ENCODE data around the gene TEK.

Gene TEK

DNA sequence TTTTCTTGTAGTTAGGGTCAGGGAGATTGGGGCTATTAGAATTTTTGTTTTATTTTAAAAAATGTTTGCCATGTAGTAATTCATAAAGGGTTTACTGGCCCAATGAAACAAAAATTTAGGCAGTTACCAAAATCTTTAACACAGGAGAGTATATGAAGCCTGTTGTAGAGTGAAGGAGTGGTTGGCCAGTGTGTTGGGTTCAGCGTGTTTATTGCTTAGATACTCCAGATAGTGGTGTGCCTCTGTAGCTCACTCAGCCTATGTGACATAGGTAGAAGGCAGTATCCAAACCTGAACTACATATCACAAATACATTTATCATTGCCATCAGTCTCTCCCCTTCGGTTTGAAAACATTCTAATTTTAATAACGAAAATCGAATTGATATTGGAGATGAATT is 1.2 kb downstream of the TEK start:
- TF ChIP-seq YY1 (IDR thresholded peaks at IDR 0.05; ENCODE audit: low read depth) = no peak
- no peak for TF ChIP-seq TCF12 (IDR thresholded peaks at IDR 0.05; ENCODE audit: low read depth)
- TF ChIP-seq, protein P1, sequence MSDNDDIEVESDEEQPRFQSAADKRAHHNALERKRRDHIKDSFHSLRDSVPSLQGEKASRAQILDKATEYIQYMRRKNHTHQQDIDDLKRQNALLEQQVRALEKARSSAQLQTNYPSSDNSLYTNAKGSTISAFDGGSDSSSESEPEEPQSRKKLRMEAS (IDR thresholded peaks at IDR 0.05) = no peak
- no peak for TF ChIP-seq ZBTB7A (IDR thresholded peaks at IDR 0.05; ENCODE audit: low read depth)
- no peak for TF ChIP-seq CEBPB (IDR thresholded peaks at IDR 0.05)
- TF ChIP-seq TAF1 (IDR thresholded peaks at IDR 0.05; ENCODE audit: low read depth) = no peak
- TF ChIP-seq TEAD4 (IDR thresholded peaks at IDR 0.05) = no peak
- no peak for TF ChIP-seq CREB1 (IDR thresholded peaks at IDR 0.05; ENCODE audit: low read depth)
- no peak for TF ChIP-seq EP300 (IDR thresholded peaks at IDR 0.05; ENCODE audit: borderline replicate concordance)
- no peak for TF ChIP-seq NFIC (IDR thresholded peaks at IDR 0.05)
- TF ChIP-seq RAD21 (IDR thresholded peaks at IDR 0.05; ENCODE audit: low read depth) = no peak
- no peak for TF ChIP-seq FOXM1 (IDR thresholded peaks at IDR 0.05; ENCODE audit: borderline replicate concordance, low read depth)
- no peak for TF ChIP-seq EGR1 (IDR thresholded peaks at IDR 0.05)

DNA sequence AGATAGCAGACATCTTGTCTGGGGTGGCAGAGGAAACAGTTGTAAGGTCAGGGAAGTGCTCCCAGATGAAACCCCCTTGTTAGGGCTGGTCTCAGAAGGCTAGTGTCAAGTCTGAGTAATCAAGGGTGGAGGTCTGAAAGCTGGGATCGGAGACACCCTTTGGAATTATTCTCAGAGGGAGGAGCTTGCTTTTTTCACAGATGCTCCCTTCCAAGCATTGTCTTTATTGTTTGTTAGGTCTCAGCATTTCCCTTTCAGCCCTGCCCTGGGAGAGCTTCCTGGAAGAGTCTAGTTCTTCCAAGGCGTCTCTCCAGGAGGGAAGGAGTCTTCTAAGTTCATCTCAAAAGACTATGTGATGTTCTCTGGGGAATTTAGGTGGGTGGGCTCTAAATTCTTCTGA is 3.2 kb downstream of the TEK start:
- TF ChIP-seq TCF12 (IDR thresholded peaks at IDR 0.05; ENCODE audit: low read depth) (no peak), EGR1 (IDR thresholded peaks at IDR 0.05) (no peak), YY1 (IDR thresholded peaks at IDR 0.05; ENCODE audit: low read depth) (no peak), CEBPB (IDR thresholded peaks at IDR 0.05) (no peak), RAD21 (IDR thresholded peaks at IDR 0.05; ENCODE audit: low read depth) (no peak), TAF1 (IDR thresholded peaks at IDR 0.05; ENCODE audit: low read depth) (no peak), CREB1 (IDR thresholded peaks at IDR 0.05; ENCODE audit: low read depth) (no peak), FOXM1 (IDR thresholded peaks at IDR 0.05; ENCODE audit: borderline replicate concordance, low read depth) (no peak)
- TF ChIP-seq, protein P1 (IDR thresholded peaks at IDR 0.05) = no peak

DNA sequence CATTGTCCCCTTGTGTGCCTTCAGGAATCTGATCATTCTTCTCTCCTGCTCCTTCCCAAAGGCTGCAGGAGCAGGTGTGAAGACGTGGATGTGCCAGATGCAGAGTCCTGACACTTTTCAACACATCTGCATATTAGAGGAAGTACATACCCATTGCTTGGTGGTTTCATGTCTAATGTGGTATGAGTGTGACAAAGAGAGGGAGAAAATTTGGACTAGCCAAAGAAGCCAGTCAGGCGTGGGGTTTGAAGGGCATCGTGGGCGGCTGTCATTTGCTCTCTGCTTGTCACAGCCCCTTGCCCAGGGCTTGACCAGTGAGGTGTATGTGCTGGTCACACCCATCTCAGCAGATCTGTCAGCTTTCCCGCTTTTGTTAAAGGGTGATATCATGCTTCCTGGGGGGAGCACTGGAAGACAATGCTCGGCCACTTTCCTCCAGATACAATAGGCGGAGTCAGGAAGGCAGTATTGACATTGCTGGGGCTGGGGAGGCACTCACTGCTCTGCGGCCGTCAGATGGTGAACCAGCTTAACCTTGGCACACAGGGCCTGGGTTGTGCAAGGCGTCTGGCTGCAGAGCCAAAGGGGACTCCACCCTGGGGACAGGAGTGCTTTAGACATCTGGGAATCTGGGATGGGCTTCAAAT is 8.6 kb downstream of the TEK start:
- TF ChIP-seq, protein P1 (IDR thresholded peaks at IDR 0.05) = peak; percentile 74; the same call in 1 of the 2 replicates
- no peak for TF ChIP-seq NFIC (IDR thresholded peaks at IDR 0.05)
- TF ChIP-seq CEBPB (IDR thresholded peaks at IDR 0.05) = peak; percentile 55; the same call in 1 of the 2 replicates

DNA sequence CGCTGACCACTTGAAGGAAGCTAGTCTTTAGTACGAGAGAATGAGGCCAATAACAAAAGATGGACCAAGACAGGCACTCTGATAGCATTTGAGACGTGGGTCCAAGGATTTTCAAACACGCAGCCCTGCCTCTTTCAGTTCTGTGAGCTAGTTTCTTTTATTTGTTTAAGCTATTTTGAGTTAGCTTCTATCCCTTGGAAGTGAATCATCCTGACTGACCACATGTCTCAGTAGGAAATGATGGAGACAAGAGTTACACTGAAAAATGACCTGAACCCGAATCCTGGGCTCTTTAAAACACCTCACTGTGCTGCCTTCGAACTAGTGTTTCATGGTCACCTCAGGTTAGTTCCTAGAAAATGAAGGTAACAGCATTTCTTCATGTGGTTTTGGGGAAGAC is 9.9 kb downstream of the TEK start:
- TF ChIP-seq EGR1 (IDR thresholded peaks at IDR 0.05) = no peak
- TF ChIP-seq FOXM1 (IDR thresholded peaks at IDR 0.05; ENCODE audit: borderline replicate concordance, low read depth) = no peak
- TF ChIP-seq NFIC (IDR thresholded peaks at IDR 0.05) = no peak
- no peak for TF ChIP-seq TAF1 (IDR thresholded peaks at IDR 0.05; ENCODE audit: low read depth)
- no peak for TF ChIP-seq ZBTB7A (IDR thresholded peaks at IDR 0.05; ENCODE audit: low read depth)
- TF ChIP-seq, protein P2, sequence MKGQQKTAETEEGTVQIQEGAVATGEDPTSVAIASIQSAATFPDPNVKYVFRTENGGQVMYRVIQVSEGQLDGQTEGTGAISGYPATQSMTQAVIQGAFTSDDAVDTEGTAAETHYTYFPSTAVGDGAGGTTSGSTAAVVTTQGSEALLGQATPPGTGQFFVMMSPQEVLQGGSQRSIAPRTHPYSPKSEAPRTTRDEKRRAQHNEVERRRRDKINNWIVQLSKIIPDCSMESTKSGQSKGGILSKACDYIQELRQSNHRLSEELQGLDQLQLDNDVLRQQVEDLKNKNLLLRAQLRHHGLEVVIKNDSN (IDR thresholded peaks at IDR 0.05) = no peak
- TF ChIP-seq RAD21 (IDR thresholded peaks at IDR 0.05; ENCODE audit: low read depth) = no peak
- no peak for TF ChIP-seq CEBPB (IDR thresholded peaks at IDR 0.05)
- TF ChIP-seq CREB1 (IDR thresholded peaks at IDR 0.05; ENCODE audit: low read depth) = no peak
- TF ChIP-seq TCF12 (IDR thresholded peaks at IDR 0.05; ENCODE audit: low read depth) = no peak
- no peak for TF ChIP-seq EP300 (IDR thresholded peaks at IDR 0.05; ENCODE audit: borderline replicate concordance)
- no peak for TF ChIP-seq TEAD4 (IDR thresholded peaks at IDR 0.05)

DNA sequence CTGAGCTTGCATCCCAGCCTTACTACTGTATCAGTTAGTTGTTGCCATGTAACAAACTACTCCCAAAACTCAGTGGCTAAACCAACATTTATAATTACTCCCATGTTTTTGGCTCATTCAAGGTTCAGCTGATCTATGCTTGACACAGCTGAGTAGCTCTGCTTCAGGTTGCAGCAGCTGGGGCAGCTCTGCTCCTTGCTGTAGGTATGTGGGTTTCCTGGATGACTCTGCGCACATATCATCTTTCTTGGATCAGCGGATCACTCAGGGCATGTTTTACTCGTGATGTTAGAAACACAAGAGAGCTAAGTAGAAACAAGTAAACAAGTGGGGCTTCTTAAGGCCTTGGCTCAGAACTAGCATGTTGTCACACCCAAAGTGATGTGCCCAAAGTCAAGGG is 15.1 kb downstream of the TEK start:
- TF ChIP-seq, protein P3, sequence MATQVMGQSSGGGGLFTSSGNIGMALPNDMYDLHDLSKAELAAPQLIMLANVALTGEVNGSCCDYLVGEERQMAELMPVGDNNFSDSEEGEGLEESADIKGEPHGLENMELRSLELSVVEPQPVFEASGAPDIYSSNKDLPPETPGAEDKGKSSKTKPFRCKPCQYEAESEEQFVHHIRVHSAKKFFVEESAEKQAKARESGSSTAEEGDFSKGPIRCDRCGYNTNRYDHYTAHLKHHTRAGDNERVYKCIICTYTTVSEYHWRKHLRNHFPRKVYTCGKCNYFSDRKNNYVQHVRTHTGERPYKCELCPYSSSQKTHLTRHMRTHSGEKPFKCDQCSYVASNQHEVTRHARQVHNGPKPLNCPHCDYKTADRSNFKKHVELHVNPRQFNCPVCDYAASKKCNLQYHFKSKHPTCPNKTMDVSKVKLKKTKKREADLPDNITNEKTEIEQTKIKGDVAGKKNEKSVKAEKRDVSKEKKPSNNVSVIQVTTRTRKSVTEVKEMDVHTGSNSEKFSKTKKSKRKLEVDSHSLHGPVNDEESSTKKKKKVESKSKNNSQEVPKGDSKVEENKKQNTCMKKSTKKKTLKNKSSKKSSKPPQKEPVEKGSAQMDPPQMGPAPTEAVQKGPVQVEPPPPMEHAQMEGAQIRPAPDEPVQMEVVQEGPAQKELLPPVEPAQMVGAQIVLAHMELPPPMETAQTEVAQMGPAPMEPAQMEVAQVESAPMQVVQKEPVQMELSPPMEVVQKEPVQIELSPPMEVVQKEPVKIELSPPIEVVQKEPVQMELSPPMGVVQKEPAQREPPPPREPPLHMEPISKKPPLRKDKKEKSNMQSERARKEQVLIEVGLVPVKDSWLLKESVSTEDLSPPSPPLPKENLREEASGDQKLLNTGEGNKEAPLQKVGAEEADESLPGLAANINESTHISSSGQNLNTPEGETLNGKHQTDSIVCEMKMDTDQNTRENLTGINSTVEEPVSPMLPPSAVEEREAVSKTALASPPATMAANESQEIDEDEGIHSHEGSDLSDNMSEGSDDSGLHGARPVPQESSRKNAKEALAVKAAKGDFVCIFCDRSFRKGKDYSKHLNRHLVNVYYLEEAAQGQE (IDR thresholded peaks at IDR 0.05; ENCODE audit: low read depth) = no peak
- TF ChIP-seq YY1 (IDR thresholded peaks at IDR 0.05; ENCODE audit: low read depth) = no peak
- TF ChIP-seq NFIC (IDR thresholded peaks at IDR 0.05) = no peak
- no peak for TF ChIP-seq TAF1 (IDR thresholded peaks at IDR 0.05; ENCODE audit: low read depth)
- no peak for TF ChIP-seq ZBTB7A (IDR thresholded peaks at IDR 0.05; ENCODE audit: low read depth)

DNA sequence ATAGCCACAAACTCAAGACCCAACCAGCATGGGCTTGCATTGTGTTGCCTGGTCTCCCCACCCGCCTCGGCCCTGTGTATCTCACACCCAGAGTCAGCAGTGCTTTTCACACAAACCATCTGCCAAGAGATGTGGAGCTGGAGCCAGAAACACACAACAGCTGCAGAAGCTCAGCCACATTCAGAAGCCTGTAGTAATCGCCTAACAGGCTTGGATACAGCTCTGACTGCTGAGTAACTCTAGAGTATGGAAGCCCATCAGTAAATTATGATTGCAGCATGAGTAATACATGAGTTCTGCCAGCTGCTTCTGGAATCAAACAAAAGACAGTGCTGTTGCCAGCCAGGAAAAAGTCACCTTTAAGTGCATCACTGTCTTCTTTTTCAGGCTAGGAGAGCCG is 16.0 kb downstream of the TEK start:
- TF ChIP-seq NFIC (IDR thresholded peaks at IDR 0.05) (0 out of 2 replicates have a peak, but pooled peaks have one; percentile 34), RAD21 (IDR thresholded peaks at IDR 0.05; ENCODE audit: low read depth) (no peak), TCF12 (IDR thresholded peaks at IDR 0.05; ENCODE audit: low read depth) (peak; percentile 27; the same call in 1 of the 2 replicates), ZBTB7A (IDR thresholded peaks at IDR 0.05; ENCODE audit: low read depth) (no peak), TAF1 (IDR thresholded peaks at IDR 0.05; ENCODE audit: low read depth) (no peak)
- TF ChIP-seq, protein P3 (IDR thresholded peaks at IDR 0.05; ENCODE audit: low read depth) = no peak

Data from Ishikawa (cell line).